ENCODE data around the gene CKM.
A peak's percentile ranks its signal among the peaks of the same experiment; 100 is the strongest.
"Not testable (repeated sequence)": the region's sequence is repeated elsewhere in the genome, so short reads cannot be mapped to it uniquely, and the experiment has no call there.

Gene CKM

DNA sequence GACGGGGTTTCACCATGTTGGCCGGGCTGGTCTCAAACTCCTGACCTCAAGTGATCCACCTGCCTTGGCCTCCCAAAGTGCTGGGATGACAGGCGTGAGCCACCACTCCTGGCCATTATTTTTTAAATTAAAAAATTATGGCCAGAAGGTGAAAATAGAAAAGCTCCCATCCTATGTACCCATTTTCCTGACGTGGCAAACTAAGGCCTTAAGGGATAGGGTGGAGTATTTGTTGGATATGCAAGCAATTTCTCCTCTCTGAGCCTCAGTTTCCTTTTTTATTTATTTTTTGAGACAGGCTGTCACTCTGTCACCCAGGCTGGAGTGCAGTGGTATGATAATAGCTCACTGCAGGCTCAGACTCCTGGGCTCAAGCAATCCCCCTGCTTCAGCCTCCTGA lies 12.2 kb upstream of the CKM start:
- not testable (repeated sequence) for H3K9me3 ChIP-seq (ENCODE audit: control insufficient read depth in 1 of 2, low read length in 2 of 2); H3K4me1 ChIP-seq (ENCODE audit: control insufficient read depth in 1 of 2, insufficient read depth in 2 of 2, low read length in 2 of 2); H3K4me3 ChIP-seq (ENCODE audit: low read depth in 1 of 2, low read length in 2 of 2); H3K27ac ChIP-seq (ENCODE audit: low read length); H3K36me3 ChIP-seq (ENCODE audit: control insufficient read depth in 1 of 2, insufficient read depth in 2 of 2, low read length in 2 of 2); H3K27me3 ChIP-seq (ENCODE audit: low read depth, low read length)

GRCh38 chr19:45333609-45334303 lies 11.1 kb upstream of the CKM start:
- Histone ChIP-seq H3K27me3 (ENCODE audit: low read depth, low read length) (no peaks in the 10 kb centered on the region), H3K4me3 (ENCODE audit: low read depth in 1 of 2, low read length in 2 of 2) (no peak overlapping the region), H3K27ac (ENCODE audit: low read length) (no peak overlapping the region), H3K36me3 (ENCODE audit: control insufficient read depth in 1 of 2, insufficient read depth in 2 of 2, low read length in 2 of 2) (no peaks in the 10 kb centered on the region), H3K9me3 (ENCODE audit: control insufficient read depth in 1 of 2, low read length in 2 of 2) (no peaks in the 10 kb centered on the region), H3K4me1 (ENCODE audit: control insufficient read depth in 1 of 2, insufficient read depth in 2 of 2, low read length in 2 of 2) (peaks cover 0 to 2% of the 10 kb centered on the region in 2 donors)

- peaks cover 0 to 2% of the 10 kb centered on the region in 2 donors for H3K4me1 ChIP-seq (ENCODE audit: control insufficient read depth in 1 of 2, insufficient read depth in 2 of 2, low read length in 2 of 2)
- H3K9me3 ChIP-seq (ENCODE audit: control insufficient read depth in 1 of 2, low read length in 2 of 2): no peaks in the 10 kb centered on the region
- H3K4me3 ChIP-seq (ENCODE audit: low read depth in 1 of 2, low read length in 2 of 2): no peak overlapping the region
- H3K36me3 ChIP-seq (ENCODE audit: control insufficient read depth in 1 of 2, insufficient read depth in 2 of 2, low read length in 2 of 2): no peaks in the 10 kb centered on the region
- no peaks in the 10 kb centered on the region for H3K27me3 ChIP-seq (ENCODE audit: low read depth, low read length)
- no peak overlapping the region for H3K27ac ChIP-seq (ENCODE audit: low read length)
Measured at GRCh38 chr19:45331411-45331810, 8.7 kb upstream of the CKM start.

DNA sequence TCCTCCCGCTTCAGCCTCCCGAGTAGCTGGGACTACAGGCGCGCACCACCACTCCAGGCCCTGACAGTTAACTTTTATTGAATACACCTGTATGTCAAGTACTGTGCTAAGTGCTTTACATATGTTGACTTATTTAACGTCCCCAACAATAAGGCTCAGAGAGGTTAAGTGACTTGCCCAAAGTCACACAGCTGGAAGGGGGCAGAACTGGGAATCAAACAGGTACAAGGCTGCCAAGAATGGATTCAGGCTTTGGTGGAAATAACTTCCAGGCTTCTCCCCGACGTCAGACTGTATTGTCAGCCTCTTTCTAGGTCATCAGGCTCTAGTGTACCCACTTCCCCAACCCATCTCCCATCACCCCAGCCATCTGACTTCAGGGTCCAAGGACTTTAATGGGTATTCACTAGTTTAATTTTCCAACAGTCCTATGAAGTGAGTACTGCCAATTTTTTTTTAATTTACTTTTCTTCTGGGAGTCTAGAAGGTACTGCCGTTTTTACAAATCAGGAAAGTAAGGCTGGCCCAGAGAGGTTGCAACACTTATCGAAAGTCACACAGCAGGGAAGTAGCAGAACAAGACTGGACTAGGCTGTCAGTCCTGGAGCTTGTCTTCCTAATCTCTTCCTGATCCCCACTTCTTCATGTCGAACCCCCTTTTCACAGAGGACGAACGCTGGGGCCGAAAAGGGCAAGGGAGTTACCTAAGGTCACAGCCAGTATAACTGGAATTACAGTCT lies 4.9 kb upstream of the CKM start:
- Histone ChIP-seq H3K9me3 (ENCODE audit: control insufficient read depth in 1 of 2, low read length in 2 of 2) (no peaks in the 10 kb centered on the region), H3K4me3 (ENCODE audit: low read depth in 1 of 2, low read length in 2 of 2) (no peak overlapping the region), H3K27me3 (ENCODE audit: low read depth, low read length) (peaks cover 15% of the 10 kb centered on the region), H3K4me1 (ENCODE audit: control insufficient read depth in 1 of 2, insufficient read depth in 2 of 2, low read length in 2 of 2) (peaks cover 0 to 21% of the 10 kb centered on the region in 2 donors), H3K36me3 (ENCODE audit: control insufficient read depth in 1 of 2, insufficient read depth in 2 of 2, low read length in 2 of 2) (no peaks in the 10 kb centered on the region), H3K27ac (ENCODE audit: low read length) (no peak overlapping the region)

- Histone ChIP-seq H3K4me1 (ENCODE audit: control insufficient read depth in 1 of 2, insufficient read depth in 2 of 2, low read length in 2 of 2) (peaks cover 0 to 21% of the 10 kb centered on the region in 2 donors), H3K9me3 (ENCODE audit: control insufficient read depth in 1 of 2, low read length in 2 of 2) (no peaks in the 10 kb centered on the region), H3K4me3 (ENCODE audit: low read depth in 1 of 2, low read length in 2 of 2) (peak overlapping the region; percentile 8 to 60), H3K27ac (ENCODE audit: low read length) (no peak overlapping the region), H3K27me3 (ENCODE audit: low read depth, low read length) (peaks cover 15% of the 10 kb centered on the region), H3K36me3 (ENCODE audit: control insufficient read depth in 1 of 2, insufficient read depth in 2 of 2, low read length in 2 of 2) (no peaks in the 10 kb centered on the region)
Measured at GRCh38 chr19:45324349-45324907, 1.8 kb upstream of the CKM start.

DNA sequence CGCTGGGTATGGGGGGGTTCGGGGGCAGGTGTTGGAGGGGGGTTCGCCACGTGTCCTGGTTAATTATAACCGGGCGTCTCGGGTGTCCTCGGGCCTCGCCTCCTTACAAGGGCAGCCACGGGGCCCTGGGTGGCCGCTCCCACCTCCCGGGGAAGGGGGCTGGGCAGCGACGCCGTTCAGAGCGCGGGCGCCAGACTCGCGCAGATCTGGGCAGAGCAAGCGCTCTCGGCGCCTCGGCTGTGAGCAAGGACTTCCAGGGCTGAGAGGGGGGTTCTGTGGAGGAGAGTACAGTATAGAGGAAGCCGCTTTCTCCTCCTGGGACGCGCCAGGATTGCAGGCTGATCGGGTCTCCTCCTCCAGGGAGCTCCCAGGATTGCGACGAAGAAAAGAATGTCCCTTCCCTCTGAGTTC lies 1.0 kb upstream of the CKM start:
- no peaks in the 10 kb centered on the region for H3K36me3 ChIP-seq (ENCODE audit: control insufficient read depth in 1 of 2, insufficient read depth in 2 of 2, low read length in 2 of 2)
- no peak overlapping the region for H3K27ac ChIP-seq (ENCODE audit: low read length)
- peaks cover 15% of the 10 kb centered on the region for H3K27me3 ChIP-seq (ENCODE audit: low read depth, low read length)
- no peaks in the 10 kb centered on the region for H3K9me3 ChIP-seq (ENCODE audit: control insufficient read depth in 1 of 2, low read length in 2 of 2)
- peak overlapping the region; percentile 8 to 60 for H3K4me3 ChIP-seq (ENCODE audit: low read depth in 1 of 2, low read length in 2 of 2)
- H3K4me1 ChIP-seq (ENCODE audit: control insufficient read depth in 1 of 2, insufficient read depth in 2 of 2, low read length in 2 of 2): peaks cover 0 to 21% of the 10 kb centered on the region in 2 donors

GRCh38 chr19:45322311-45322710 lies 364 bp downstream of the CKM start:
- Histone ChIP-seq H3K4me3 (ENCODE audit: low read depth in 1 of 2, low read length in 2 of 2) (no peak overlapping the region), H3K27me3 (ENCODE audit: low read depth, low read length) (peaks cover 15% of the 10 kb centered on the region), H3K4me1 (ENCODE audit: control insufficient read depth in 1 of 2, insufficient read depth in 2 of 2, low read length in 2 of 2) (peaks cover 0 to 21% of the 10 kb centered on the region in 2 donors), H3K27ac (ENCODE audit: low read length) (no peak overlapping the region), H3K9me3 (ENCODE audit: control insufficient read depth in 1 of 2, low read length in 2 of 2) (no peaks in the 10 kb centered on the region), H3K36me3 (ENCODE audit: control insufficient read depth in 1 of 2, insufficient read depth in 2 of 2, low read length in 2 of 2) (no peaks in the 10 kb centered on the region)

- H3K36me3 ChIP-seq (ENCODE audit: control insufficient read depth in 1 of 2, insufficient read depth in 2 of 2, low read length in 2 of 2): no peaks in the 10 kb centered on the region
- H3K27ac ChIP-seq (ENCODE audit: low read length): no peak overlapping the region
- no peaks in the 10 kb centered on the region for H3K9me3 ChIP-seq (ENCODE audit: control insufficient read depth in 1 of 2, low read length in 2 of 2)
- peaks cover 15% of the 10 kb centered on the region for H3K27me3 ChIP-seq (ENCODE audit: low read depth, low read length)
- peaks cover 0 to 21% of the 10 kb centered on the region in 2 donors for H3K4me1 ChIP-seq (ENCODE audit: control insufficient read depth in 1 of 2, insufficient read depth in 2 of 2, low read length in 2 of 2)
- no peak overlapping the region for H3K4me3 ChIP-seq (ENCODE audit: low read depth in 1 of 2, low read length in 2 of 2)
Measured at GRCh38 chr19:45321848-45322247, 827 bp downstream of the CKM start.

- H3K27ac ChIP-seq (ENCODE audit: low read length): no peak overlapping the region
Measured at GRCh38 chr19:45320997-45321775, 1.5 kb downstream of the CKM start.

DNA sequence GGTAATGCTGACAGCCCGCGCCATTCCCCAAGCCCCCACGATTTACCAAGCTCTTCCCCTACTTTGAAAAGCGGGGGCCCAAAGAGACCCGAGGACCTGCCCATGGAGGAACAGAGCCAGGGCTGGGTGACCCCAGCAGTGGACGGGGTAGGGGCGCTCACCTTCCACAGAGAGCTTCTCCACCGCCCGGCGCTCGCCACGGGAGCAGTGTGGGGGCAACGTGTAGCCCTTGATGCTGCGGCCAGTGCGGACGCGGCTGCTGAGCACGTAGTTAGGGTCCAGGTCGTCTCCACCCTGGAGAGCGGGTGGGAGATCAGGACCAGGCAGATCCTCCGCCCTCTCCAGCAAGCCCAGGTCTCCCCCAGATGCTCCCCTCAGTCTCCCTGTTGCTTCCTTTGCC lies 7.4 kb downstream of the CKM start:
- no peak overlapping the region for H3K4me3 ChIP-seq (ENCODE audit: low read depth in 1 of 2, low read length in 2 of 2)
- H3K36me3 ChIP-seq (ENCODE audit: control insufficient read depth in 1 of 2, insufficient read depth in 2 of 2, low read length in 2 of 2): no peaks in the 10 kb centered on the region
- H3K27me3 ChIP-seq (ENCODE audit: low read depth, low read length): no peaks in the 10 kb centered on the region
- no peak overlapping the region for H3K27ac ChIP-seq (ENCODE audit: low read length)
- H3K4me1 ChIP-seq (ENCODE audit: control insufficient read depth in 1 of 2, insufficient read depth in 2 of 2, low read length in 2 of 2): no peaks in the 10 kb centered on the region
- no peaks in the 10 kb centered on the region for H3K9me3 ChIP-seq (ENCODE audit: control insufficient read depth in 1 of 2, low read length in 2 of 2)

More at GRCh38 chr19:45320997-45321775, 1.5 kb downstream of the CKM start:
- no peak overlapping the region for H3K4me3 ChIP-seq (ENCODE audit: low read depth in 1 of 2, low read length in 2 of 2)
- peaks cover 15% of the 10 kb centered on the region for H3K27me3 ChIP-seq (ENCODE audit: low read depth, low read length)
- H3K9me3 ChIP-seq (ENCODE audit: control insufficient read depth in 1 of 2, low read length in 2 of 2): no peaks in the 10 kb centered on the region
- H3K4me1 ChIP-seq (ENCODE audit: control insufficient read depth in 1 of 2, insufficient read depth in 2 of 2, low read length in 2 of 2): peaks cover 0 to 16% of the 10 kb centered on the region in 2 donors
- no peaks in the 10 kb centered on the region for H3K36me3 ChIP-seq (ENCODE audit: control insufficient read depth in 1 of 2, insufficient read depth in 2 of 2, low read length in 2 of 2)

GRCh38 chr19:45314708-45315245 lies 7.9 kb downstream of the CKM start:
- Histone ChIP-seq H3K27me3 (ENCODE audit: low read depth, low read length) (no peaks in the 10 kb centered on the region), H3K27ac (ENCODE audit: low read length) (no peak overlapping the region), H3K9me3 (ENCODE audit: control insufficient read depth in 1 of 2, low read length in 2 of 2) (no peaks in the 10 kb centered on the region), H3K4me1 (ENCODE audit: control insufficient read depth in 1 of 2, insufficient read depth in 2 of 2, low read length in 2 of 2) (no peaks in the 10 kb centered on the region), H3K36me3 (ENCODE audit: control insufficient read depth in 1 of 2, insufficient read depth in 2 of 2, low read length in 2 of 2) (no peaks in the 10 kb centered on the region), H3K4me3 (ENCODE audit: low read depth in 1 of 2, low read length in 2 of 2) (no peak overlapping the region)

Measured in muscle layer of duodenum (tissue), 2 donors.